Lower leg skin (tissue), 4 donors: ENCODE measurements around the gene DCAF8. TPM values are rescaled to one million over a fixed set of nuclear protein-coding genes. Genes with fewer than 3 reads are reported as not detected.
"Not testable (repeated sequence)": the region's sequence is repeated elsewhere in the genome, so short reads cannot be mapped to it uniquely, and the experiment has no call there.

Experiments used
- DNase-seq, 2 donors: peaks; one replicate each; pipeline ENCODE4 v3.0.0-alpha.2; 2019; ENCODE audit warnings: low spot score in 2 of 2
- H3K4me3 ChIP-seq: fragments of 200-600 bp; sonication (generic); 2 replicates; pipeline ENCODE4 v1.5.1; 2017; ENCODE audit warnings: mild to moderate bottlenecking, low read depth; ENCODE audit not compliant: poor library complexity, severe bottlenecking
- POLR2A ChIP-seq, 2 donors: fragments of 450-650 bp; IDR thresholded peaks; one replicate each; pipeline ENCODE4 v1.6.1; 2016 to 2017; ENCODE audit warnings: antibody characterized with exemption in 2 of 2, mild to moderate bottlenecking in 1 of 2, moderate library complexity in 1 of 2
- WGBS, 2 donors: methylation state at CpG; one replicate each; pipeline ENCODE4 v1.1.5; 2018; 5-methylcytosine and 5-hydroxymethylcytosine counted together
- intact Hi-C: fragments of 100-400 bp; cut with DNase I; formaldehyde crosslinking; loops from one replicate; pipeline ENCODE4 v1.15.0; 2023; ENCODE audit warnings: low total_unique reads
- total RNA-seq, 4 donors: library from RNA; depleted of rRNA; stranded (reverse); fragments of >200 nt; gene quantifications; one replicate each; pipeline ENCODE4 v1.1.0, GENCODE V29; 2016
- TF ChIP-seq, protein P1 (sequence below), 3 donors: fragments of 450-650 bp; IDR thresholded peaks; one replicate each; pipeline ENCODE4 v1.5.1; 2016; ENCODE audit warnings: antibody characterized with exemption in 3 of 3, mild to moderate bottlenecking in 3 of 3, moderate library complexity in 2 of 3

The DCAF8 gene
- total RNA-seq, 4 donors from 2014 or later, result 90.2 to 141 (median 97.9) TPM

GRCh38 chr1:160296036-160296435 lies 33.7 kb upstream of the DCAF8 start:
- no peak for TF ChIP-seq POLR2A (IDR thresholded peaks at IDR 0.05)
- TF ChIP-seq, protein P1, sequence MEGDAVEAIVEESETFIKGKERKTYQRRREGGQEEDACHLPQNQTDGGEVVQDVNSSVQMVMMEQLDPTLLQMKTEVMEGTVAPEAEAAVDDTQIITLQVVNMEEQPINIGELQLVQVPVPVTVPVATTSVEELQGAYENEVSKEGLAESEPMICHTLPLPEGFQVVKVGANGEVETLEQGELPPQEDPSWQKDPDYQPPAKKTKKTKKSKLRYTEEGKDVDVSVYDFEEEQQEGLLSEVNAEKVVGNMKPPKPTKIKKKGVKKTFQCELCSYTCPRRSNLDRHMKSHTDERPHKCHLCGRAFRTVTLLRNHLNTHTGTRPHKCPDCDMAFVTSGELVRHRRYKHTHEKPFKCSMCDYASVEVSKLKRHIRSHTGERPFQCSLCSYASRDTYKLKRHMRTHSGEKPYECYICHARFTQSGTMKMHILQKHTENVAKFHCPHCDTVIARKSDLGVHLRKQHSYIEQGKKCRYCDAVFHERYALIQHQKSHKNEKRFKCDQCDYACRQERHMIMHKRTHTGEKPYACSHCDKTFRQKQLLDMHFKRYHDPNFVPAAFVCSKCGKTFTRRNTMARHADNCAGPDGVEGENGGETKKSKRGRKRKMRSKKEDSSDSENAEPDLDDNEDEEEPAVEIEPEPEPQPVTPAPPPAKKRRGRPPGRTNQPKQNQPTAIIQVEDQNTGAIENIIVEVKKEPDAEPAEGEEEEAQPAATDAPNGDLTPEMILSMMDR (IDR thresholded peaks at IDR 0.05), result no peak
- no peak for DNase-seq
- intact Hi-C loops, result no loop called here
- 88% methylated on average over 1 of the region's 1 CpG for WGBS, 2 donors
- no peak overlapping the region for H3K4me3 ChIP-seq

DNA sequence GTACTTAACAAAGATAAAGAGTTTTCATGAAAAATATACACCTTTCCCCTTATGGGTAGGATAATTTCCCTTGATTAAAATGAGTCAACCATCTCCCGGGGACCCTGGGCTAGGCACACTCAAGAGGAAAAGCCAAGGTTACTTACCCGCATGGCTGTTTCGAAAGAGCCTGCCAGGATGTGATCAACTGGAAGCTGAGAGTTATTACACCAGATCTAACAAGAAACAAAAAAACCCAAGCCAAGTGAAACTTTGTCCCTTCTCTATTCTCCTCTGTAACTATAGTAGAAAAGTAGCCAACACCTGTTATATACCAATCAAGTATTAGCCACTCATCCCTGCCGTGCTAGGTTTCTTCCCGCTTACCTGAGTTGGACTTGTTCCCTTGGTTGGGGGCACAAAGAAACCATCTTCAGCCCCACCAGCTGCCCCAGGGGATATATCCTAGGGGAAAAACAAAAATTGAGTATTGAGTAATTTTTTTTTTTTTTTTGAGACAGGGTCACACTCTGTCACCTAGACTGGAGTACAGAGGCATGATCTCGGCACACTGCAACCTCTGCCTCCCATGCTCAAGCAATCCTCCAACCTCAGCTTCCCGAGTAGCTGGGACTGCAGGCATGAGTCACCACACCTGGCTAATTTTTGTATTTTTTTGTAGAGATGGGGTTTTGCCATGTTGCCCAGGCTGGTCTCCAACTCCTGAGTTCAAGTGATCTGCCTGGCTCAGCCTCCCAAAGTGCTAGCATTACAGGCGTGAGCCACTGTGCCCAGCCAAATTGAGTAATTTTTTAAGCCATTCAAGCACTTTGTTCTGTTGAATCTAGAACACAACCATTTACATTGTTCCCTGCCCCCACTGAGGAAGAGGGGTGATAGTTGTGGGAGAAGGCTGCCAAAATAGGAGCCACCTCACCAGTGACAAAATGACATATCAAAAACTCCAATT lies 30.9 kb upstream of the DCAF8 start:
- no peak for DNase-seq
- intact Hi-C loops, result loop anchor here (5.0 kb wide), 1 partner anchor 101 kb away; the partner anchor contains the start of gene CASQ1
- TF ChIP-seq, protein P1 (IDR thresholded peaks at IDR 0.05), result no peak
- no peak for TF ChIP-seq POLR2A (IDR thresholded peaks at IDR 0.05)
- H3K4me3 ChIP-seq, result no peak overlapping the region
- 79 to 84% methylated on average over 8 of the region's 8 CpGs for WGBS, 2 donors

DNA sequence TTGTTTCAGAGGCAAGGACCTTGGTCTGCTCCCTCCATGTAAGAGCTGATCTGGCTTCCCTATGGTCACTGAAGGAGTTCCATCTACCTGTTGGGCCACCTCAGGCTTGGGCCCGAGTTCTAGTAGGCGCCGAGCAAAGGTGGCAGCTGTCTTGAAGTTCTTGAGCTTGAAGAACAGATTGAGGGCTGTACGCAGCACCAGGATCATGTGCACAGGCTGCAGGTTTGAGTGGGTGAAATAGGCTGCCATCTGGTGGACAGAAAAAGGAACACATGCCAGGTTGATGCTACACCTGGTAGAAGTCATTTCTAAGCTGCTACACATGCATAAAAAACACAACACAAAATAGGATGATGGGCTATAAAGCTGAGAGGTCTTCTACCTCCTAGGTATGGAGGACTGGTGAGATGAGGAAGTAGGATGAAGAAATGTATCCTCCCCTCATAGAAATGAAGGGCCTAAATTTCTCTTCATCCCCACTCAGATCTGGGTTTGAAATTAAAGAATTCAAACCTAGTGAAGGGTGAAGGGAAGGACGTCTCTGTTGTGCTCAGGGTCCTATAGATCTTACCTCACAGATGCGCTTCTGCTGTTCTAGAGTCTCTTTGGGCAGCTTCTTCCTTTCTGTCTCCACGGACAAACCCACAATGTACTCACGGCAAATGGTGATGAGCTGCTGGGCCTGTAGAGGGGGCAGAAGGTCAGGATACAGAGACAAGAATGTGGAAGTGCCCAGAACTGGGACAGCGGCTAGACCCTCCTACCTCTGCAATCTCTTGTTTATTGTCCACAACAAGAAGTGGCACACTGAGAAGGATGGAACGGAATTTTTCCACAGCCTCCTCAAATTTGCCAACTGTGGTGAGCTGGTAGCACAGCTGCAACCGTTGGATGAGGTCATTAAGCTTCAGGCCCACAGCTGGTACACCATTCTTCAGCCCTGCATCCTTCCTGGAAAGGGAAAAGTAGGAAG lies 29.2 kb upstream of the DCAF8 start:
- DNase-seq, result peak; percentile 56 to 89
- no peak for TF ChIP-seq POLR2A (IDR thresholded peaks at IDR 0.05)
- TF ChIP-seq, protein P1 (IDR thresholded peaks at IDR 0.05), result peak in 1 of 3 donors; percentile 49
- intact Hi-C loops, result loop anchor here (5.0 kb wide), 1 partner anchor 99 kb away; the partner anchor contains the start of gene CASQ1
- no peak overlapping the region for H3K4me3 ChIP-seq
- WGBS, 2 donors, result 34 to 38% methylated on average over 11 of the region's 11 CpGs

- 92 to 95% methylated on average over 12 of the region's 12 CpGs for WGBS, 2 donors
- DNase-seq, H3K4me3 ChIP-seq, intact Hi-C loops: not testable (repeated sequence)
These were observed 25.4 kb upstream of the DCAF8 start for GRCh38 chr1:160287769-160288168.

GRCh38 chr1:160285506-160285905 lies 23.2 kb upstream of the DCAF8 start:
- 79 to 87% methylated on average over 23 of the region's 23 CpGs for WGBS, 2 donors
- no peak overlapping the region for H3K4me3 ChIP-seq
- intact Hi-C loops, result no loop called here
- no peak for TF ChIP-seq POLR2A (IDR thresholded peaks at IDR 0.05)
- TF ChIP-seq, protein P1 (IDR thresholded peaks at IDR 0.05), result no peak
- no peak for DNase-seq
